Measurements from ENCODE around the gene SORCS3. TPM values are rescaled to one million over a fixed set of nuclear protein-coding genes. Genes with fewer than 3 reads are reported as not detected.

The SORCS3 gene
- total and polyA plus RNA-seq, 10 of the 15 experiments (the other 5 are each of a cell fraction or from before 2014, with no cell fraction given): 0.01 to 0.04 (median 0.02) TPM; not detected in 7

GRCh38 chr10:104678658-104679057, 37.6 kb downstream of the SORCS3 start:
- Histone ChIP-seq H3K4me1 (ENCODE audit: control insufficient read depth, insufficient read depth, low read length) (no peaks in the 10 kb centered on the region), H3K79me2 (ENCODE audit: control insufficient read depth, insufficient read depth, low read length) (no peaks in the 10 kb centered on the region), H2AFZ (ENCODE audit: control insufficient read depth, low read depth, low read length) (no peak overlapping the region), H3K27me3 (replicated peaks in 1 of 2; ENCODE audit: control insufficient read depth in 2 of 2, insufficient read depth in 2 of 2, low read length in 1 of 2) (no peaks in the 10 kb centered on the region; a peak in 1 of 4 replicates), H3K27ac (ENCODE audit: control insufficient read depth, insufficient read depth) (no peak overlapping the region), H3K4me2 (ENCODE audit: control insufficient read depth, insufficient read depth) (no peak overlapping the region), H3K9me3 (replicated peaks; ENCODE audit: control insufficient read depth, insufficient read depth, low read length) (no peaks in the 10 kb centered on the region), H3K36me3 (ENCODE audit: control insufficient read depth in 2 of 2, insufficient read depth in 2 of 2, low read length in 1 of 2) (no peaks in the 10 kb centered on the region), H4K20me1 (ENCODE audit: control insufficient read depth, insufficient read depth) (no peaks in the 10 kb centered on the region), H3K9ac (ENCODE audit: control insufficient read depth, insufficient read depth, low read length) (no peak overlapping the region), H3K4me3 (no peak overlapping the region)
- DNase-seq (ENCODE audit: low read depth, low spot score): no peak
- ChIA-PET POLR2A (no interaction called here), RAD21 (ENCODE audit: unreplicated experiment) (no interaction called here), SMC1A (ENCODE audit: uncharacterized antibody, unreplicated experiment) (no interaction called here), CTCF (no interaction called here)
- in situ Hi-C loops (cut with MboI): no loop called here
- no peak for TF ChIP-seq SUPT20H (IDR thresholded peaks at IDR 0.05; ENCODE audit: borderline replicate concordance, control insufficient read depth, low read depth, low read length)
- TF ChIP-seq E2F4 (IDR thresholded peaks at IDR 0.05; ENCODE audit: low read depth, low read length): no peak
- no peak for TF ChIP-seq KDM1A (IDR thresholded peaks at IDR 0.05; ENCODE audit: borderline replicate concordance)
- TF ChIP-seq KLF5 (IDR thresholded peaks at IDR 0.05; ENCODE audit: partially characterized antibody): no peak
- no peak for TF ChIP-seq USF2 (IDR thresholded peaks at IDR 0.05; ENCODE audit: borderline replicate concordance, low read depth, low read length)
- ATAC-seq: no peak
- FAIRE-seq: no peak
- BruUV-seq (replicated peaks): no TSS peak
- intact Hi-C loops (cut with micrococcal nuclease; ENCODE audit: unreplicated experiment): no loop called here

All from GM12878 (cell line).